HFF-Myc (cell line): ENCODE data around the gene ARHGEF5.
A peak's percentile ranks its signal among the peaks of the same experiment; 100 is the strongest.

Source experiments
- DNase-seq: peaks from one replicate; pipeline ENCODE4 v3.0.0-alpha.2; 2011; ENCODE audit warnings: low read depth; ENCODE audit errors: extremely low read depth
- H3K4me3 ChIP-seq: replicated peaks from 2 replicates; pipeline ENCODE4 v1.5.1; 2011; ENCODE audit warnings: low read depth, mild to moderate bottlenecking, control low read depth, low read length
- TF ChIP-seq, protein P1 (sequence below): IDR thresholded peaks from 2 replicates; pipeline ENCODE4 v1.5.1; 2012; ENCODE audit warnings: mild to moderate bottlenecking, low read depth, low read length, control low read depth; ENCODE audit errors: missing control alignments

The ARHGEF5 gene

DNA sequence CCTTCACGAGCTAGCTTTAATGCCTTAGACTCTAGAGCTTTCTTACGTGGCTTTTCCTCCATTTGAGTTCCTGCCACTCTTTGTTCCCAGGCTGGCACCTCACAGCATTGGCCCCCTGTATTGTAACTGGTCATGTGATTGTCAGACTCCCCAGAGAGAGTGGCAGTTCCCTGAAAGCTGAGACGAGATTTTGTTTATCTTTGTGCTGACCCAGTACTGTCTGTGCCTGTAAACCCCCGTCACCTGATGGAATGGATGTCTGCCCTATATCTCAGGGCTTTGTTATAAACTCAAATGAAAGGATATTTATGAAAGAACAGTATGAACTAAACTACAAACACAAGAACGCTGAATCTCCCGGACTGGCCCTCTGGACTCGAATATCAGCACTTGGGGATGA, 35.3 kb downstream of the ARHGEF5 start:
- H3K4me3 ChIP-seq: no peak overlapping the region
- no peak for DNase-seq
- TF ChIP-seq, protein P1, sequence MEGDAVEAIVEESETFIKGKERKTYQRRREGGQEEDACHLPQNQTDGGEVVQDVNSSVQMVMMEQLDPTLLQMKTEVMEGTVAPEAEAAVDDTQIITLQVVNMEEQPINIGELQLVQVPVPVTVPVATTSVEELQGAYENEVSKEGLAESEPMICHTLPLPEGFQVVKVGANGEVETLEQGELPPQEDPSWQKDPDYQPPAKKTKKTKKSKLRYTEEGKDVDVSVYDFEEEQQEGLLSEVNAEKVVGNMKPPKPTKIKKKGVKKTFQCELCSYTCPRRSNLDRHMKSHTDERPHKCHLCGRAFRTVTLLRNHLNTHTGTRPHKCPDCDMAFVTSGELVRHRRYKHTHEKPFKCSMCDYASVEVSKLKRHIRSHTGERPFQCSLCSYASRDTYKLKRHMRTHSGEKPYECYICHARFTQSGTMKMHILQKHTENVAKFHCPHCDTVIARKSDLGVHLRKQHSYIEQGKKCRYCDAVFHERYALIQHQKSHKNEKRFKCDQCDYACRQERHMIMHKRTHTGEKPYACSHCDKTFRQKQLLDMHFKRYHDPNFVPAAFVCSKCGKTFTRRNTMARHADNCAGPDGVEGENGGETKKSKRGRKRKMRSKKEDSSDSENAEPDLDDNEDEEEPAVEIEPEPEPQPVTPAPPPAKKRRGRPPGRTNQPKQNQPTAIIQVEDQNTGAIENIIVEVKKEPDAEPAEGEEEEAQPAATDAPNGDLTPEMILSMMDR: no peak

DNA sequence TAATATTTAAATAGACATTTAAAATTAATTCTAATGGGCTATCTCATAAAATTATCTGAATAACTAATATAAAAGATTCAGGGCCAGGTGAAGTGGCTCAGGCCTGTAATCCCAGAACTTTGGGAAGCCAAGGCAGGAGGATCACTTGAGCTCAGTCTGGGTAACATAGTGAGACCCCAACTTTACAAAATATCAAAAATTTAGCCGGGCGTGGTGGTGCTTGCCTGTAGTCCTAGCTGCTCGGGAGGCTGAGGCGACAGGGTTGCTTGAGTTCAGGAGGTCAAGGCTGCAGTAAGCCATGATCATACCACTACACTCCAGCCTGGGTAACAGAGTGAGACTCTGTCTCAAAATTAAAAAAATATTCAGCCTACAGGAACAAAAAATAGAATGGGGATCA, 35.8 kb downstream of the ARHGEF5 start:
- no peak overlapping the region for H3K4me3 ChIP-seq
- no peak for DNase-seq
- TF ChIP-seq, protein P1: no peak

DNA sequence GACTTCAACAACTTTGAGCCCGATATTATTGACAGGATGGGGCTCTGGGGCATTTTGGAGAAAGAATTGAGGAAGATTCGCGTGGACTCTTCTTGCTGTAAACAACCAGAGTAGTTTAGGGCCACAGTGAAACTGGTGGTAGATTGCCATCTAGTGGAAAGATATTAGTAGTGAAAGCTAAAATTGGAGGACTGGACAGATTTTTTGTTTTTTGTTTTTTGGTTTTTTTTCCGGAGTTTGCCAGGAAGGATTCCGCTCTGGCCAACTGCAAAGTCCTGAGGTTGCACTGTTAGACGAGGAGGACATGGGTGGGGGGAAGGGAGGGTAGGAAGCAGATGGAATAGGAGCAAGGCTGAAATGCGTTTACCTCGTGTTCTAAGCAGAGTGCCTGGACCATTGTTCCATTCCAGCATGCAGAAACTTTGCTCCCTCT, 36.6 kb downstream of the ARHGEF5 start:
- DNase-seq: peak; percentile 29
- no peak overlapping the region for H3K4me3 ChIP-seq
- TF ChIP-seq, protein P1: peak; percentile 61

GRCh38 chr7:144397086-144397485, 41.9 kb downstream of the ARHGEF5 start:
- H3K4me3 ChIP-seq: no peak overlapping the region
- TF ChIP-seq, protein P1: no peak
- DNase-seq: no peak

DNA sequence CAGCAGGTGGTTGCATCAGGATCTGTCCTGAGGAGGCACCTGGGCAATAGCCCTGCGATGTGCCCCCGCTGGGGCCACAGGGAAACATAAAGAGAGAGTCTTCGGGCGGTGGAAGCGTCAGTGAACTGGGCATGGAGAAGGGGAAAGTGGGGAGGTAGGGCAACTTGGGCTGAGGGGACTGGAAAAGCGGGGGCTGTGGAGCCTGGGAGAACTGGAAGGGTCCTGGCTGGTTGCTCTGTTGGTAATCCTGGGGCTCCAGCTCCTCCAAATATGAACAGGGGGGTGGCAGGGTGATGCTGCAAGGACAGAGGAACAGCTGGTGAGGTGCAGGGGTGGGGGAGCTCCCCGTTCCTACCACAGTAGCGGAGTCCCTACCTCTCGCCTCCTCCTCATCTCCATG, 43.1 kb downstream of the ARHGEF5 start:
- DNase-seq: no peak
- no peak overlapping the region for H3K4me3 ChIP-seq
- TF ChIP-seq, protein P1: no peak

- TF ChIP-seq, protein P1: no peak
- no peak overlapping the region for H3K4me3 ChIP-seq
- no peak for DNase-seq
Measured at GRCh38 chr7:144398911-144399310, 43.7 kb downstream of the ARHGEF5 start.

DNA sequence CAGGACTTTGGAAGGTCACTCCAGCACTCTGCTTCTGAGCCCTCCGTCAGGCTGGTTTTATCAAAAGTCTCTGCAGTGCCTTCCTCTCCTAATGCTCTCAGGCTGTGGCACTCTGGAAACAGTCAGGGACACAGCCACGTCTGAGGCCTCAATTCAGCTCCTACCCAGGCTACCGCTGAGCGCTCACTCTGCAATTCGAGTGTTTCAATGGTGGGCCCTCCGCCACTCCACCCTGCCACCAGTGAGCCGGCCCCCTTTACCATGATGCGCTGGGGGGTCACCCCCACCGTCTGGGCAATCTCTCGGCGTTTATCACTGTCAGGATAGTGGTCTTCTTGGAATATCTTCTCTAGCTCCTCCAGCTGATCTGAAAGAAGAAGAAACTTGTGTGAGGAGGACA, 44.7 kb downstream of the ARHGEF5 start:
- no peak for DNase-seq
- no peak overlapping the region for H3K4me3 ChIP-seq
- TF ChIP-seq, protein P1: no peak
